ENCODE measurements around the gene FUCA2.

FUCA2 gene

GRCh38 chr6:143543435-143543834, 31.9 kb upstream of the FUCA2 start:
- no peak overlapping the region for H3K4me3 Mint-ChIP-seq
- H3K36me3 Mint-ChIP-seq (ENCODE audit: low read depth): peaks cover 8% of the 10 kb centered on the region
- H3K27me3 Mint-ChIP-seq (ENCODE audit: low read depth): no peaks in the 10 kb centered on the region
- peaks cover 76% of the 10 kb centered on the region for H3K4me1 Mint-ChIP-seq (ENCODE audit: low read depth)
- H3K27ac Mint-ChIP-seq: peak overlapping the region; percentile 47
- H3K9me3 Mint-ChIP-seq: no peaks in the 10 kb centered on the region

GRCh38 chr6:143542888-143543287, 31.4 kb upstream of the FUCA2 start:
- peaks cover 75% of the 10 kb centered on the region for H3K4me1 Mint-ChIP-seq (ENCODE audit: low read depth)

GRCh38 chr6:143540192-143540591, 28.7 kb upstream of the FUCA2 start:
- Mint-ChIP-seq H3K9me3 (no peaks in the 10 kb centered on the region), H3K27me3 (ENCODE audit: low read depth) (no peaks in the 10 kb centered on the region), H3K36me3 (ENCODE audit: low read depth) (peaks cover 7% of the 10 kb centered on the region), H3K27ac (peak overlapping the region; percentile 68), H3K4me1 (ENCODE audit: low read depth) (peaks cover 67% of the 10 kb centered on the region), H3K4me3 (peak overlapping the region; percentile 40)

More at GRCh38 chr6:143542888-143543287, 31.4 kb upstream of the FUCA2 start:
- H3K27ac Mint-ChIP-seq: peak overlapping the region; percentile 47
- H3K27me3 Mint-ChIP-seq (ENCODE audit: low read depth): no peaks in the 10 kb centered on the region
- no peaks in the 10 kb centered on the region for H3K9me3 Mint-ChIP-seq
- peak overlapping the region; percentile 18 for H3K4me3 Mint-ChIP-seq
- peaks cover 8% of the 10 kb centered on the region for H3K36me3 Mint-ChIP-seq (ENCODE audit: low read depth)

DNA sequence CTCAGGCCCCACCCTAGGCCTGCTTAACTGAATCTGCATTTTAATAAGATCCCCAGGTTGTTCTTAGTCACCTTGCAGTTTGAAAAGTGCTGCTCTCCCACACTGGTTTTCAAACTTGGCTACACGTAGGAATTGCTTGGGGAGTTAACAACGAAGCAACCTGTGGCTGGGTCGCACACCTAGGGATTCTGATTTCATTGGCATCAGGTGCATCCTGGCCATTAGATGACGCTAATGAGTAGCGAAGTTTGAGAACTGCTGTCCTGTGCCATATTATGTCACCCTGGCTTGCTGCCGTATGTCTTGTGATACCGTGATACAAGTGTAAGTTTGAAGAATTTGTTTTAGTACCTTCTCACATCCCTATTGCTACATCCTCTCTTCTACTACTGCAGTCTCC, 28.2 kb upstream of the FUCA2 start:
- H3K4me3 Mint-ChIP-seq: peak overlapping the region; percentile 40

GRCh38 chr6:143539106-143539505, 27.6 kb upstream of the FUCA2 start:
- Mint-ChIP-seq H3K27me3 (ENCODE audit: low read depth) (no peaks in the 10 kb centered on the region), H3K27ac (peak overlapping the region; percentile 45), H3K9me3 (no peaks in the 10 kb centered on the region), H3K36me3 (ENCODE audit: low read depth) (peaks cover 5% of the 10 kb centered on the region), H3K4me1 (ENCODE audit: low read depth) (peaks cover 60% of the 10 kb centered on the region), H3K4me3 (no peak overlapping the region)

More for the DNA sequence above, 28.2 kb upstream of the FUCA2 start:
- Mint-ChIP-seq H3K36me3 (ENCODE audit: low read depth) (peaks cover 7% of the 10 kb centered on the region), H3K9me3 (no peaks in the 10 kb centered on the region), H3K4me1 (ENCODE audit: low read depth) (peaks cover 63% of the 10 kb centered on the region), H3K27me3 (ENCODE audit: low read depth) (no peaks in the 10 kb centered on the region), H3K27ac (peak overlapping the region; percentile 68)

DNA sequence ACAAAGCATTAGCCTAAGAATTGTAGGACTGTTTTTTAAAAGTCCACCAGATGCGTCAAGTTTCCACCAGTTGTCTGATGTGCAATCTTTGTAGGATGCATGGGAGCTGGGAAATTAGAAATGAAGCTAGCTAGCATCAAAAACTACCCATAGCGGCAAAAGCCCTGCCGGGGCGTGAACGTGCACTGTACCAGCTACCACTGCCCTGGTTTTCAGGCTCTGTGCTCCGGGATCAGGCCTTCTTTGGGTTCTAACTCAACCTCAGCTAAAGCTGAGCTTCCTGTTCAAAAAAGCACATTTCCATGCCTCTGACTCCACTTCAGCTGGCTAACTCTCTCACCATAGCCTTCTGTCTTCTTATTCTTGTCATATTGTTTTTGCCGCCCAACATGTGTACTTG, 26.9 kb upstream of the FUCA2 start:
- Mint-ChIP-seq H3K36me3 (ENCODE audit: low read depth) (peaks cover 5% of the 10 kb centered on the region), H3K27me3 (ENCODE audit: low read depth) (no peaks in the 10 kb centered on the region), H3K4me3 (peak overlapping the region; percentile 80), H3K9me3 (no peaks in the 10 kb centered on the region), H3K4me1 (ENCODE audit: low read depth) (peaks cover 54% of the 10 kb centered on the region), H3K27ac (peak overlapping the region; percentile 77)

DNA sequence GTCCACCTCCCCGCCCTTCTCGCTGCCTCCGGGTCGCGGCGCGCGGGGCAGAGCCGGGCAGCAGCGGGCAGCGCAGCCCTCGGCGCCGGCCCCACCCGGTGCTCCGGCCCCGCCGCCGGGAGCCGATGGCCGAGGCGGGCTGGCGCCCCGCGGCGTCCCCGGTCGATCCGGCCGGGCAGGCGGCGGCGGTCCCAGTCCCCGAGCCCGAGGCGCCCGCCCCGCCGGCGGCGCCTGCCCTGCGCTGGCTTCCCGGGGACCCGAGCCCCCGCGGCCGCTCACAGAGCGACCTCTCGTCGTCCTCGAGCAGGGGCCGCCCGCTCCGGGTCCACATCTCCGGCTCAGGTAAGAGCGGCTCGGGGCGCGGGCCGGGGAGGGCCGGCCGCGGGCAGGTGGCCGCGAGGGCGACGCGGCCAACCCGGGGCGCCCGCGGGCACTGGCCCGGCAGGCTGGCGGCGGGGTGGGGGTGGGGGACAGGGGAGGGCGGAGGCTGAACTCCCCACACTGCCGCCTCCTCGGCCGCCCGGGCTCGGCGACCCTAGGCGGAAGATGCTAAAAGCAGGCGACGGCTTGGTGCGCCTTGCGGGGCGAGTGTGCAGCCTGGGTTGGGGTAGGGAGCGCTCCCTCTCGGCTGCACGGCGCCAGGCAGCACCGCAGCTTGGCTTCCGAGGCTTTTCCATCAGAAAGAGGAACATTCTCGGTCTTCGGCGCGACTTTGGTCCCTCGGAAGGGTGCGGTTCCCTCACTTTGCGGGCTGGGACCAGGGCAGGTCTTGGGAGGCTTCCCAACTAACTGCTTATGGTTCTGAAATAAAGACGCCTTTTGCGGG, 25.6 kb upstream of the FUCA2 start:
- peaks cover 41% of the 10 kb centered on the region for H3K4me1 Mint-ChIP-seq (ENCODE audit: low read depth)
- H3K4me3 Mint-ChIP-seq: peak overlapping the region; percentile 86
- H3K9me3 Mint-ChIP-seq: no peaks in the 10 kb centered on the region
- H3K27ac Mint-ChIP-seq: peak overlapping the region; percentile 65
- peaks cover 5% of the 10 kb centered on the region for H3K36me3 Mint-ChIP-seq (ENCODE audit: low read depth)
- H3K27me3 Mint-ChIP-seq (ENCODE audit: low read depth): no peaks in the 10 kb centered on the region

DNA sequence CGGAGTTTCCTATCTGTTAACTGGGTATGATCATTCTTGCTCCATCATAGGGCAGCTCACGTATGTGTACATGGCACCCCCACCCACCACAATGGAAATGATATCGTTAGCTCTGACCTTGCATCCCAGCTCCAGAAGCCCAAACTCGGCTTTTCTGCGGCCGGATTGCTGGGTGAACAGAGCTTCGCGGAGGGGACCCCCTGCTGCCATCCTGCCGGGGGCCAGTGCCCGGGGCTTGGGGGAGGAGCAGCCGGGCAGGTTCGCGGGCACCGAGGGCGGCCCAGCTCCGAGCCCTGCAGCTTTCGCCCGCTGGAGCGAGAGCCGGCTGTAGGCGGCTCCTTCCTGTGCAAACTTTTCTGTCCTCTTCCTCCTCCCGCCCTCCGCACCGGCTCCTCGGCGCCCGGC, 24.9 kb upstream of the FUCA2 start:
- H3K4me3 Mint-ChIP-seq: peak overlapping the region; percentile 86
- H3K27ac Mint-ChIP-seq: peak overlapping the region; percentile 72
- H3K27me3 Mint-ChIP-seq (ENCODE audit: low read depth): no peaks in the 10 kb centered on the region
- peaks cover 5% of the 10 kb centered on the region for H3K36me3 Mint-ChIP-seq (ENCODE audit: low read depth)
- no peaks in the 10 kb centered on the region for H3K9me3 Mint-ChIP-seq
- peaks cover 36% of the 10 kb centered on the region for H3K4me1 Mint-ChIP-seq (ENCODE audit: low read depth)

DNA sequence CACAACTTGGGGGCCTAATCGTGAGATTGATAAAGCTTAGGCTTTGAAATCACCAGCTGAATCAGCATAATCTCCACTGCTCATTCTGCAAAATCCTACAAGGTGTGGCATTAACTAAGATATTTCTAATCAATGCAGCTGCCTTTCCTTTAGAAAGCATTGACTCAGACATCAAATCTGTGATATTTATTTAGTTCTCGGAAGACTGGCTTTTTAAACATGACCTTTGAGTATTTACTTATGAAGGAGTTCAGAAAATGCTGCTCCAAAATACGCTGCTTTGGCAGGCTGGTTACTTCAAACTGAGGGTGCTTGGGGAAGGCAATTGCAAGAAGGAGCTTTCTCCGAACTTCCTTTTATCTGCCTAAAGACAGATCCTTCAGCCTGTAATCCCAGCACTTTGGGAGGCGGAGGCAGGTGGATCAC, 23.7 kb upstream of the FUCA2 start:
- Mint-ChIP-seq H3K4me1 (ENCODE audit: low read depth) (peaks cover 31% of the 10 kb centered on the region), H3K4me3 (no peak overlapping the region), H3K9me3 (no peaks in the 10 kb centered on the region), H3K27me3 (ENCODE audit: low read depth) (no peaks in the 10 kb centered on the region), H3K36me3 (ENCODE audit: low read depth) (peaks cover 4% of the 10 kb centered on the region), H3K27ac (no peak overlapping the region)

DNA sequence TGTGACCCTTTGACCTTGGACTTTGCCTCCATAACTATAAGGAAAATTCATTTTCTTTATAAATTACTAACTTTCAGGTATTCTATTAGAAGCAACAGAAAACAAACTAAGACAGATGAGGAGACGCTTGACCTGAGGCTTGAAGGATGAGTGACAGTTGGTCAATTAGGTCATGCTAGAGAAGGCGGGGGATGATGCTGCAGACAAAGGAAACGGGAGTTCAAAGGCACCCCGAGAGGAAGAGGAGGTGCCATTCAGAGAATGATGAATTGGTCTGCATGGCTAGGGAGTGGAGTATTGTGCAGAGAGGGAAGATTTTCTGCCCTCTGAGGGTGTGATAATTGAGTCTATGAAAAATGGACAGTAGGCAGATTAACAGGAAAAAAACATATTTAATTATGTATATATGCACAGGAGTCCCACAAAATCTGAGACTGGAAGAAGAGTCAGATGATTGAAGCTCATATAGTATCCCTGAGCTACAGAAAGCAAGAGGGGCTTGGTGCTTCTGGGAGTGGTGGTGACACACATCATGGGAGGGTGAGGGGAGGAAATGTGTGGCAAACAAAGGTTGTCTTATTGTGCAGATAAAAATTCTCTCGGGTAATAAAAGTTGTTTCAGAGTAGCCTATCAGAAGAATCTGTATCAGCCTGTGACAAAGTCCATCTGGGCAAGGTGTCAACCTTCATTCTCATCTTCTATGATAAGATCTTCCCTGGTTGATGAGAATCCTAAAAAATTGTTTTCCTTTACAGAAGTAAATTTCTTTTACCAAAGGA, 20.4 kb upstream of the FUCA2 start:
- no peaks in the 10 kb centered on the region for H3K27me3 Mint-ChIP-seq (ENCODE audit: low read depth)
- H3K9me3 Mint-ChIP-seq: no peaks in the 10 kb centered on the region
- peaks cover 2% of the 10 kb centered on the region for H3K36me3 Mint-ChIP-seq (ENCODE audit: low read depth)
- H3K4me3 Mint-ChIP-seq: no peak overlapping the region
- no peak overlapping the region for H3K27ac Mint-ChIP-seq
- peaks cover 14% of the 10 kb centered on the region for H3K4me1 Mint-ChIP-seq (ENCODE audit: low read depth)

DNA sequence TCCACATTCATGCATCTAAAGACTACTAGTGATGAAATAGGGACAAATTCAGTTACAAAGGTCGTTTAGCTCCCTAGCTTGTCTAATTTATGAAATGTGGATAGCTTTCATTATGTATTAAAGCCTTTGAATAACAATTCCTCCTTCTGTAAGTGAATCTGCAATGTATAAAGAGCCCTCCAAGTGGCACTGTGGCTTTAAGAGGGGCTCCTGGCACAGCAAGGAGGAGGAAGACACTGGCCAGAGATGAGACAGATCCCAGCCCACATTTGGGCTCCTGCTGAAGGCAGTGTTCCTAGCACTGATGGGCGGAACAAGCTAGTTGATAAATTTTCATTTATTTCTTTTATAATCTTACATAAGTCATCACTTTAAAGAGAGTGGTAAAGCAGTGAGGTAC, 17.6 kb upstream of the FUCA2 start:
- Mint-ChIP-seq H3K9me3 (peaks cover 1% of the 10 kb centered on the region), H3K36me3 (ENCODE audit: low read depth) (peaks cover 2% of the 10 kb centered on the region), H3K4me1 (ENCODE audit: low read depth) (peaks cover 8% of the 10 kb centered on the region), H3K27me3 (ENCODE audit: low read depth) (no peaks in the 10 kb centered on the region), H3K27ac (no peak overlapping the region), H3K4me3 (no peak overlapping the region)

DNA sequence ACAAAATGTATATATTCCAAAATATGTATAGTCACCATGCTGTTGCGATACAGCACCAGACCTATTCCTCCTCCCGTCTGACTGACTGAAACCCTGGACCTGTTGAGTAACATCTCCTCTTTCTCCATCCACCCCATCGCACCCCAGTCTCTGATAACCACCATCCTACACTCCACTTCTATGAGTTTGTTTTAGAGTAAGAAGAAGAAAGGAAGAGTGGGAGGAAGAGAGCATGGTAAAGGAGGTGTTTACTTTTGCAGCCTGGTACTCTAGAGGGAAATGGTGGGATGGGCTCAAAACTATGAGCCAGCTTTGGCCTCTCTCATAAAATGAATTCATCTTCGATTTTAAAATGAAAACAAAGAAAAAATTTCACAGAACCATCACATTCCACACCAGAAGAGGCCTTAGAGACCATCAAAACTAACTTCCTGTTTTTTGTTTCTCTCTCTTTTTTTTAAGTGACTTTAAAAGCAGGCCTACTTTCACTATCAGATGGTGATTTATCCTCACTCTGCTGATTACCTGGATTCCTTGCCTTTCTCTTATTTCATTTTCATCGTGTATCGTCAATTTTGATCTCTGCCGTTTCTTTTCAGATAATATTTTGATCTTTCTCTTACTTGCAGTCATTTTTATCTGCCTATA, 16.8 kb upstream of the FUCA2 start:
- H3K4me3 Mint-ChIP-seq: peak overlapping the region; percentile 30
- peaks cover 8% of the 10 kb centered on the region for H3K4me1 Mint-ChIP-seq (ENCODE audit: low read depth)
- H3K27me3 Mint-ChIP-seq (ENCODE audit: low read depth): no peaks in the 10 kb centered on the region
- peaks cover 3% of the 10 kb centered on the region for H3K36me3 Mint-ChIP-seq (ENCODE audit: low read depth)
- H3K27ac Mint-ChIP-seq: peak overlapping the region; percentile 72
- H3K9me3 Mint-ChIP-seq: peaks cover 9% of the 10 kb centered on the region

GRCh38 chr6:143527677-143528076, 16.2 kb upstream of the FUCA2 start:
- peaks cover 3% of the 10 kb centered on the region for H3K36me3 Mint-ChIP-seq (ENCODE audit: low read depth)
- no peaks in the 10 kb centered on the region for H3K27me3 Mint-ChIP-seq (ENCODE audit: low read depth)
- H3K4me1 Mint-ChIP-seq (ENCODE audit: low read depth): peaks cover 8% of the 10 kb centered on the region
- H3K4me3 Mint-ChIP-seq: no peak overlapping the region
- H3K9me3 Mint-ChIP-seq: peaks cover 9% of the 10 kb centered on the region
- no peak overlapping the region for H3K27ac Mint-ChIP-seq

- Mint-ChIP-seq H3K36me3 (ENCODE audit: low read depth) (peaks cover 3% of the 10 kb centered on the region), H3K4me3 (no peak overlapping the region), H3K27ac (no peak overlapping the region)
Measured at GRCh38 chr6:143525356-143525755, 13.8 kb upstream of the FUCA2 start.

More at GRCh38 chr6:143525356-143525755, 13.8 kb upstream of the FUCA2 start:
- peaks cover 13% of the 10 kb centered on the region for H3K4me1 Mint-ChIP-seq (ENCODE audit: low read depth)
- H3K27me3 Mint-ChIP-seq (ENCODE audit: low read depth): no peaks in the 10 kb centered on the region
- H3K9me3 Mint-ChIP-seq: peaks cover 9% of the 10 kb centered on the region

Data from T-helper 1 cell treated with Interleukin-12 subunit alpha and Interleukin-12 subunit beta and Interleukin-4 antibody, amounts not matched to agents 30 μg/mL and 1 μg/mL, for 36 hours (primary cell).